ENCODE measurements around the gene ACSF2. TPM values are rescaled to one million over a fixed set of nuclear protein-coding genes. Genes with fewer than 3 reads are reported as not detected.

Gene ACSF2
- total and polyA plus RNA-seq, 2 of the 13 experiments (the other 11 are each of a cell fraction or from before 2014, with no cell fraction given), result 87.3 to 109 TPM

DNA sequence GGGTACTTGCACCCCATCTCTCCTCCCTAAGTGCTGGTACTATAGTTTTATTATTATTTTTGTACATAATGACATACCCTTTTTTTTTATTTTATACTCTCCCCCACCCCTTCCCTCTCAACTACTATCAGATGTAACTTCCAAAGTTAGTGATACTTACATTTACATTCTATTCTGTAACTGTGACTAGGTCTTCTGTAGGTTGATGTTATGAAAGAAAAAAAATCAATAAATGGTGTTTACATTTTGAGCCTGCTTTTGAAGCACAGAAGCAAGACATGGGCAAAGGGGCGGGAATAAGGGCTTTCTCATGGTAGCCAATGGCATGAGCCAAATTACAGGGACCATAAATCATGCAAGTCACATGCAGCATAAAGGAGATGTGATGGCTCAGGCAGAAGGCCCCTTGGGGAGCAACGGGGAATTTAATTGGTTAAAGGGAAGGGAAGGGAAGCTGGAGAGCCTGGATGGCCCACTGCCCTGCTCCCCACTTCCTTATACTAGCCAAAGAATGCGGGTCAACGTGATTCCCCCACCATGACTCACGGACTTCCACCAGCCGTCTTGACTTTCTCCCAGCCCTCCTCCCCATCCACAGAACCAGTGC, 2.4 kb upstream of the ACSF2 start (continued):
- no peak for TF ChIP-seq CAMTA2 (CRISPR knock-in tag; IDR thresholded peaks at IDR 0.05; ENCODE audit: borderline replicate concordance)
- no peak for TF ChIP-seq PITX1 (CRISPR knock-in tag; IDR thresholded peaks at IDR 0.05)
- TF ChIP-seq SNAI1 (CRISPR knock-in tag; IDR thresholded peaks at IDR 0.05; ENCODE audit: borderline replicate concordance), result no peak
- TF ChIP-seq ZNF75D (CRISPR knock-in tag; IDR thresholded peaks at IDR 0.05; ENCODE audit: borderline replicate concordance), result no peak
- no peak for TF ChIP-seq TOE1 (CRISPR knock-in tag; IDR thresholded peaks at IDR 0.05)
- TF ChIP-seq, protein P1, sequence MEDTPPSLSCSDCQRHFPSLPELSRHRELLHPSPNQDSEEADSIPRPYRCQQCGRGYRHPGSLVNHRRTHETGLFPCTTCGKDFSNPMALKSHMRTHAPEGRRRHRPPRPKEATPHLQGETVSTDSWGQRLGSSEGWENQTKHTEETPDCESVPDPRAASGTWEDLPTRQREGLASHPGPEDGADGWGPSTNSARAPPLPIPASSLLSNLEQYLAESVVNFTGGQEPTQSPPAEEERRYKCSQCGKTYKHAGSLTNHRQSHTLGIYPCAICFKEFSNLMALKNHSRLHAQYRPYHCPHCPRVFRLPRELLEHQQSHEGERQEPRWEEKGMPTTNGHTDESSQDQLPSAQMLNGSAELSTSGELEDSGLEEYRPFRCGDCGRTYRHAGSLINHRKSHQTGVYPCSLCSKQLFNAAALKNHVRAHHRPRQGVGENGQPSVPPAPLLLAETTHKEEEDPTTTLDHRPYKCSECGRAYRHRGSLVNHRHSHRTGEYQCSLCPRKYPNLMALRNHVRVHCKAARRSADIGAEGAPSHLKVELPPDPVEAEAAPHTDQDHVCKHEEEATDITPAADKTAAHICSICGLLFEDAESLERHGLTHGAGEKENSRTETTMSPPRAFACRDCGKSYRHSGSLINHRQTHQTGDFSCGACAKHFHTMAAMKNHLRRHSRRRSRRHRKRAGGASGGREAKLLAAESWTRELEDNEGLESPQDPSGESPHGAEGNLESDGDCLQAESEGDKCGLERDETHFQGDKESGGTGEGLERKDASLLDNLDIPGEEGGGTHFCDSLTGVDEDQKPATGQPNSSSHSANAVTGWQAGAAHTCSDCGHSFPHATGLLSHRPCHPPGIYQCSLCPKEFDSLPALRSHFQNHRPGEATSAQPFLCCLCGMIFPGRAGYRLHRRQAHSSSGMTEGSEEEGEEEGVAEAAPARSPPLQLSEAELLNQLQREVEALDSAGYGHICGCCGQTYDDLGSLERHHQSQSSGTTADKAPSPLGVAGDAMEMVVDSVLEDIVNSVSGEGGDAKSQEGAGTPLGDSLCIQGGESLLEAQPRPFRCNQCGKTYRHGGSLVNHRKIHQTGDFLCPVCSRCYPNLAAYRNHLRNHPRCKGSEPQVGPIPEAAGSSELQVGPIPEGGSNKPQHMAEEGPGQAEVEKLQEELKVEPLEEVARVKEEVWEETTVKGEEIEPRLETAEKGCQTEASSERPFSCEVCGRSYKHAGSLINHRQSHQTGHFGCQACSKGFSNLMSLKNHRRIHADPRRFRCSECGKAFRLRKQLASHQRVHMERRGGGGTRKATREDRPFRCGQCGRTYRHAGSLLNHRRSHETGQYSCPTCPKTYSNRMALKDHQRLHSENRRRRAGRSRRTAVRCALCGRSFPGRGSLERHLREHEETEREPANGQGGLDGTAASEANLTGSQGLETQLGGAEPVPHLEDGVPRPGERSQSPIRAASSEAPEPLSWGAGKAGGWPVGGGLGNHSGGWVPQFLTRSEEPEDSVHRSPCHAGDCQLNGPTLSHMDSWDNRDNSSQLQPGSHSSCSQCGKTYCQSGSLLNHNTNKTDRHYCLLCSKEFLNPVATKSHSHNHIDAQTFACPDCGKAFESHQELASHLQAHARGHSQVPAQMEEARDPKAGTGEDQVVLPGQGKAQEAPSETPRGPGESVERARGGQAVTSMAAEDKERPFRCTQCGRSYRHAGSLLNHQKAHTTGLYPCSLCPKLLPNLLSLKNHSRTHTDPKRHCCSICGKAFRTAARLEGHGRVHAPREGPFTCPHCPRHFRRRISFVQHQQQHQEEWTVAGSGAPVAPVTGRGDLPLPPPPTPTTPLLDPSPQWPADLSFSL (CRISPR knock-in tag; IDR thresholded peaks at IDR 0.05), result no peak
- TF ChIP-seq, protein P2, sequence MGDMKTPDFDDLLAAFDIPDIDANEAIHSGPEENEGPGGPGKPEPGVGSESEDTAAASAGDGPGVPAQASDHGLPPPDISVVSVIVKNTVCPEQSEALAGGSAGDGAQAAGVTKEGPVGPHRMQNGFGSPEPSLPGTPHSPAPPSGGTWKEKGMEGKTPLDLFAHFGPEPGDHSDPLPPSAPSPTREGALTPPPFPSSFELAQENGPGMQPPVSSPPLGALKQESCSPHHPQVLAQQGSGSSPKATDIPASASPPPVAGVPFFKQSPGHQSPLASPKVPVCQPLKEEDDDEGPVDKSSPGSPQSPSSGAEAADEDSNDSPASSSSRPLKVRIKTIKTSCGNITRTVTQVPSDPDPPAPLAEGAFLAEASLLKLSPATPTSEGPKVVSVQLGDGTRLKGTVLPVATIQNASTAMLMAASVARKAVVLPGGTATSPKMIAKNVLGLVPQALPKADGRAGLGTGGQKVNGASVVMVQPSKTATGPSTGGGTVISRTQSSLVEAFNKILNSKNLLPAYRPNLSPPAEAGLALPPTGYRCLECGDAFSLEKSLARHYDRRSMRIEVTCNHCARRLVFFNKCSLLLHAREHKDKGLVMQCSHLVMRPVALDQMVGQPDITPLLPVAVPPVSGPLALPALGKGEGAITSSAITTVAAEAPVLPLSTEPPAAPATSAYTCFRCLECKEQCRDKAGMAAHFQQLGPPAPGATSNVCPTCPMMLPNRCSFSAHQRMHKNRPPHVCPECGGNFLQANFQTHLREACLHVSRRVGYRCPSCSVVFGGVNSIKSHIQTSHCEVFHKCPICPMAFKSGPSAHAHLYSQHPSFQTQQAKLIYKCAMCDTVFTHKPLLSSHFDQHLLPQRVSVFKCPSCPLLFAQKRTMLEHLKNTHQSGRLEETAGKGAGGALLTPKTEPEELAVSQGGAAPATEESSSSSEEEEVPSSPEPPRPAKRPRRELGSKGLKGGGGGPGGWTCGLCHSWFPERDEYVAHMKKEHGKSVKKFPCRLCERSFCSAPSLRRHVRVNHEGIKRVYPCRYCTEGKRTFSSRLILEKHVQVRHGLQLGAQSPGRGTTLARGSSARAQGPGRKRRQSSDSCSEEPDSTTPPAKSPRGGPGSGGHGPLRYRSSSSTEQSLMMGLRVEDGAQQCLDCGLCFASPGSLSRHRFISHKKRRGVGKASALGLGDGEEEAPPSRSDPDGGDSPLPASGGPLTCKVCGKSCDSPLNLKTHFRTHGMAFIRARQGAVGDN (CRISPR knock-in tag; IDR thresholded peaks at IDR 0.05), result no peak; the same call in 1 of the 2 replicates
- no peak; the same call in 1 of the 2 replicates for TF ChIP-seq ZMYM3 (CRISPR knock-in tag; IDR thresholded peaks at IDR 0.05)
- TF ChIP-seq ZNF24 (IDR thresholded peaks at IDR 0.05), result 0 out of 2 replicates have a peak, but pooled peaks have one; percentile 49
- TF ChIP-seq CENPT (CRISPR knock-in tag; IDR thresholded peaks at IDR 0.05; ENCODE audit: low read depth), result no peak
- TF ChIP-seq NR2F6 (IDR thresholded peaks at IDR 0.05), result peak; percentile 63; the same call in 1 of the 2 replicates
- peak; percentile 69 for TF ChIP-seq NR2F6 (CRISPR knock-in tag; IDR thresholded peaks at IDR 0.05)
- no peak for TF ChIP-seq MTF1 (CRISPR knock-in tag; IDR thresholded peaks at IDR 0.05)
- TF ChIP-seq ZNF619 (CRISPR knock-in tag; IDR thresholded peaks at IDR 0.05), result no peak
- TF ChIP-seq SP5 (CRISPR knock-in tag; IDR thresholded peaks at IDR 0.05; ENCODE audit: borderline replicate concordance, low read depth), result peak; percentile 95
- no peak for TF ChIP-seq ZNF282 (IDR thresholded peaks at IDR 0.05; ENCODE audit: partially characterized antibody)
- peak; percentile 86 for TF ChIP-seq HDAC2 (CRISPR knock-in tag; IDR thresholded peaks at IDR 0.05)
- TF ChIP-seq, protein P3, sequence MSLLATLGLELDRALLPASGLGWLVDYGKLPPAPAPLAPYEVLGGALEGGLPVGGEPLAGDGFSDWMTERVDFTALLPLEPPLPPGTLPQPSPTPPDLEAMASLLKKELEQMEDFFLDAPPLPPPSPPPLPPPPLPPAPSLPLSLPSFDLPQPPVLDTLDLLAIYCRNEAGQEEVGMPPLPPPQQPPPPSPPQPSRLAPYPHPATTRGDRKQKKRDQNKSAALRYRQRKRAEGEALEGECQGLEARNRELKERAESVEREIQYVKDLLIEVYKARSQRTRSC (CRISPR knock-in tag; IDR thresholded peaks at IDR 0.05; ENCODE audit: low read depth), result no peak

Data from HepG2 (cell line).